Suprapubic skin (tissue), 4 donors: ENCODE data around the gene GET4. TPM values are rescaled to one million over a fixed set of nuclear protein-coding genes. Genes with fewer than 3 reads are reported as not detected.
A peak's percentile ranks its signal among the peaks of the same experiment; 100 is the strongest.
"Not testable (repeated sequence)": the region's sequence is repeated elsewhere in the genome, so short reads cannot be mapped to it uniquely, and the experiment has no call there.

ENCODE experiments used
- DNase-seq, 2 donors: peaks; one replicate each; pipeline ENCODE4 v3.0.0-alpha.2; 2019; ENCODE audit warnings: low spot score in 2 of 2
- H3K27ac ChIP-seq: fragments of 200-600 bp; sonication (generic); one replicate; pipeline ENCODE4 v1.5.1; 2019
- H3K27me3 ChIP-seq: fragments of 200-600 bp; sonication (generic); one replicate; pipeline ENCODE4 v1.5.1; 2019
- H3K36me3 ChIP-seq: fragments of 200-600 bp; sonication (generic); one replicate; pipeline ENCODE4 v1.5.1; 2019
- H3K4me1 ChIP-seq: fragments of 200-600 bp; sonication (generic); one replicate; pipeline ENCODE4 v1.5.1; 2019
- H3K4me3 ChIP-seq: fragments of 200-600 bp; sonication (generic); one replicate; pipeline ENCODE4 v1.5.1; 2019; ENCODE audit warnings: mild to moderate bottlenecking
- H3K9me3 ChIP-seq: fragments of 200-600 bp; sonication (generic); one replicate; pipeline ENCODE4 v1.5.1; 2019
- EP300 ChIP-seq: sonication (generic); formaldehyde crosslinking; IDR thresholded peaks from one replicate; pipeline ENCODE4 v1.6.1; 2017; ENCODE audit warnings: antibody characterized with exemption
- POLR2A ChIP-seq, 2 donors: fragments of 450-650 bp; IDR thresholded peaks; one replicate each; pipeline ENCODE4 v1.6.1; 2017; ENCODE audit warnings: antibody characterized with exemption in 2 of 2, mild to moderate bottlenecking in 2 of 2, moderate library complexity in 2 of 2
- POLR2AphosphoS5 ChIP-seq, 3 donors: sonication (generic); formaldehyde crosslinking; IDR thresholded peaks; one replicate each; pipeline ENCODE4 v1.6.1; 2017; ENCODE audit warnings: antibody characterized with exemption in 3 of 3
- WGBS: methylation state at CpG from one replicate; pipeline ENCODE4 v1.1.5; 2018; 5-methylcytosine and 5-hydroxymethylcytosine counted together
- total RNA-seq, 4 donors: library from RNA; depleted of rRNA; stranded (reverse); fragments of >200 nt; gene quantifications; one replicate each; pipeline ENCODE4 v1.1.0, GENCODE V29; 2016
- TF ChIP-seq, protein P1 (sequence below), 2 donors: fragments of 200-600 bp in 1 of 2; fragments of 450-650 bp in 1 of 2; sonication (generic) in 1 of 2; IDR thresholded peaks; one replicate each; pipeline ENCODE4 v1.5.1; 2016 to 2019; ENCODE audit warnings: antibody characterized with exemption in 2 of 2, mild to moderate bottlenecking in 1 of 2, moderate library complexity in 1 of 2

Gene GET4
- total RNA-seq, 4 donors from 2014 or later = 27.7 to 58.2 (median 47.8) TPM

DNA sequence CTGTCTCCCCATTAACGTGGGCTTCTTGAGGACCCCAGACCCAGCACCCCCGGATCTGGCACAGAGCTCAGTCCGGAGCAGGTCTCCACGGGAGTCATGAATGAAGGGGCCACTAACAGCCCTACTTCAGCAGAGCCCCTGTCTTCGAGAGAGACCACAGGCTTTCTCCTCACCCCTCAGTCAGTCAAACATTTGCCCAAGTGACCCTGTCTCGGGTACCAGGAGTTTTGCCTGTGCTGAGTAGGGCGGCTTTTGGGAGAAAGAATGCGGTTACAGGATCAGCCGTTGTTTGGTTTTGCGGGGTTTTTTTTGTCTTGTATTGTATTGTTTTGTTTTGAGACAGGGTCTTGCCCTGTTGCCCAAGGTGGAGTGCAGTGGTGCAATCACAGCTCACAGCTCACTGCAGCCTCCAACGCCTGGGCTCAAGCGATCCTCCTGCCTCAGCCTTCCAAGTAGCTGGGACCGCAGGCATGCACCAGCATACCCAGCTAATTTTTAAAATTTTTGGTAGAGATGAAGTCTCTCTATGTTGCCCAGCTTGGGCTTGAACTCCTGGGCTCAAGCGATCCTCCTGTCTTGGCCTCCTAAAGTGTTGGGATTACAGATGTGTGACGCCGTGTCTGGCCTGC is 61.6 kb downstream of the GET4 start:
- no peaks in the 10 kb centered on the region for H3K27me3 ChIP-seq
- no peaks in the 10 kb centered on the region for H3K36me3 ChIP-seq
- no peak overlapping the region for H3K4me3 ChIP-seq
- no peaks in the 10 kb centered on the region for H3K4me1 ChIP-seq
- no peak for TF ChIP-seq POLR2A (IDR thresholded peaks at IDR 0.05)
- TF ChIP-seq EP300 = no peak
- TF ChIP-seq POLR2AphosphoS5 (IDR thresholded peaks at IDR 0.05) = no peak
- TF ChIP-seq, protein P1, sequence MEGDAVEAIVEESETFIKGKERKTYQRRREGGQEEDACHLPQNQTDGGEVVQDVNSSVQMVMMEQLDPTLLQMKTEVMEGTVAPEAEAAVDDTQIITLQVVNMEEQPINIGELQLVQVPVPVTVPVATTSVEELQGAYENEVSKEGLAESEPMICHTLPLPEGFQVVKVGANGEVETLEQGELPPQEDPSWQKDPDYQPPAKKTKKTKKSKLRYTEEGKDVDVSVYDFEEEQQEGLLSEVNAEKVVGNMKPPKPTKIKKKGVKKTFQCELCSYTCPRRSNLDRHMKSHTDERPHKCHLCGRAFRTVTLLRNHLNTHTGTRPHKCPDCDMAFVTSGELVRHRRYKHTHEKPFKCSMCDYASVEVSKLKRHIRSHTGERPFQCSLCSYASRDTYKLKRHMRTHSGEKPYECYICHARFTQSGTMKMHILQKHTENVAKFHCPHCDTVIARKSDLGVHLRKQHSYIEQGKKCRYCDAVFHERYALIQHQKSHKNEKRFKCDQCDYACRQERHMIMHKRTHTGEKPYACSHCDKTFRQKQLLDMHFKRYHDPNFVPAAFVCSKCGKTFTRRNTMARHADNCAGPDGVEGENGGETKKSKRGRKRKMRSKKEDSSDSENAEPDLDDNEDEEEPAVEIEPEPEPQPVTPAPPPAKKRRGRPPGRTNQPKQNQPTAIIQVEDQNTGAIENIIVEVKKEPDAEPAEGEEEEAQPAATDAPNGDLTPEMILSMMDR (IDR thresholded peaks at IDR 0.05) = no peak
- peak in 1 of 2 donors; percentile 25 for DNase-seq
- no peaks in the 10 kb centered on the region for H3K9me3 ChIP-seq
- H3K27ac ChIP-seq = no peak overlapping the region
- 90% methylated on average over 14 of the region's 16 CpGs for WGBS

GRCh38 chr7:938546-939185 is 62.3 kb downstream of the GET4 start:
- no peak for TF ChIP-seq POLR2A (IDR thresholded peaks at IDR 0.05)
- TF ChIP-seq POLR2AphosphoS5 (IDR thresholded peaks at IDR 0.05) = no peak
- TF ChIP-seq, protein P1 (IDR thresholded peaks at IDR 0.05) = no peak
- TF ChIP-seq EP300 = no peak

DNA sequence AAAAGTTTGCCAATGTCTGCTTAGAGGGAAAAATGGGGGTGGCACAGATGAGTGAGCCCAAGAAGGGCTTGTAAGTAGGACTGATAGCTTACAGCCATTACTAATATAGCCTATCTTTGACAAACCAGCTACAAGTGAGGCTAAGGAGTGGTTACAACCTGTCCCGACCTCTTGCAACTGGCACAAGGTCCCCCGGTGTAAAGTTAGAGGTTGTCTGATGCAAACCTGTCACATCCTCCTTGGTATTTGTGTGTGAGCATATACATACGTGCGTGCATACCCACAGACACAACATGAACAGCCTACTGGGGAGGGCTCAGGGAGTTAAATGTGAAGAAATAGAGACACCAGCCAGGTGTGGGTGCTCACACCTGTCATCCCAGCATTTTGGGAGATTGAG is 63.5 kb downstream of the GET4 start:
- WGBS = 86% methylated on average over 3 of the region's 4 CpGs
- peaks cover 1% of the 10 kb centered on the region for H3K4me1 ChIP-seq
- no peak overlapping the region for H3K4me3 ChIP-seq
- no peaks in the 10 kb centered on the region for H3K9me3 ChIP-seq
- H3K27ac ChIP-seq = no peak overlapping the region
- H3K36me3 ChIP-seq = no peaks in the 10 kb centered on the region
- TF ChIP-seq EP300 (no peak), POLR2A (IDR thresholded peaks at IDR 0.05) (no peak), POLR2AphosphoS5 (IDR thresholded peaks at IDR 0.05) (no peak)
- TF ChIP-seq, protein P1 (IDR thresholded peaks at IDR 0.05) = no peak
- peak in 1 of 2 donors; percentile 16 for DNase-seq
- no peaks in the 10 kb centered on the region for H3K27me3 ChIP-seq

More at GRCh38 chr7:938546-939185, 62.3 kb downstream of the GET4 start:
- no peaks in the 10 kb centered on the region for H3K9me3 ChIP-seq
- no peaks in the 10 kb centered on the region for H3K27me3 ChIP-seq
- no peaks in the 10 kb centered on the region for H3K36me3 ChIP-seq
- no peaks in the 10 kb centered on the region for H3K4me1 ChIP-seq
- DNase-seq = peak in 1 of 2 donors; percentile 60
- no peak overlapping the region for H3K4me3 ChIP-seq
- no peak overlapping the region for H3K27ac ChIP-seq
- 96% methylated on average over 27 of the region's 27 CpGs for WGBS

DNA sequence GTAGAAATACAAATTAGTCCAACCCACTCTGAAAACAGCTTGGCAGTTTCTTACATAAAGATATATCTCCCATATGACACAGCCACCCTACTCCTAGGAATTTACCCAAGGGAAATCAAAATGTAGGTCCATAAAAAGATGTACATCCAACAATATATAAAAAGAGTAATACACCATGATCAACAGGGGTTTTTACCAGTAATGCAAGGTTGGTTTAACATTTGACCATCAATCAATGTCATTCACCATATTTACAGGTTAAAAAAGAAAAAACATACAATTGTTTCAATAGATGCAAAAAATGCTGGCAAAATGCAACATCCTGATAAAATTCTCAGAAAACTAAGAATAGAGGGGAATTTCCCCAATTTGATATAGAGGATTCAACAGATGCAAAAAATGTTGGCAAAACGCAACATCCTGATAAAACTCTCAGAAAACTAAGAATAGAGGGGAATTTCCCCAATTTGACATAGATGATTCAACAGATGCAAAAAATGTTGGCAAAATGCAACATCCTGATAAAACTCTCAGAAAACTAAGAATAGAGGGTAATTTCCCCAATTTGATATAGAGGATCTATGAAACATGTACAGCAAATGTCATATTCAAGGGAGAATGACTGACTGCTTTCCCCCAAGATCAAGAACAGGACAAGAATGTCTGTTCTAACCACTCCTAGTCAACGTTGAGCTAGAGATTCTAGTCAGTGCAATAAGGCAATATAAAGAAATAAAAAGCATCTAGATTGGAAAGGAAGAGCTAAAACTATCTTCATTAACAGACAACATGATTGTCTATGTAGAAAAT is 64.5 kb downstream of the GET4 start:
- no peak for DNase-seq
- H3K9me3 ChIP-seq = no peaks in the 10 kb centered on the region
- H3K27ac ChIP-seq = no peak overlapping the region
- 21% methylated on average over 2 of the region's 2 CpGs for WGBS
- no peak overlapping the region for H3K4me3 ChIP-seq
- no peak for TF ChIP-seq EP300
- H3K4me1 ChIP-seq = peaks cover 11% of the 10 kb centered on the region
- H3K27me3 ChIP-seq = no peaks in the 10 kb centered on the region
- H3K36me3 ChIP-seq = no peaks in the 10 kb centered on the region

DNA sequence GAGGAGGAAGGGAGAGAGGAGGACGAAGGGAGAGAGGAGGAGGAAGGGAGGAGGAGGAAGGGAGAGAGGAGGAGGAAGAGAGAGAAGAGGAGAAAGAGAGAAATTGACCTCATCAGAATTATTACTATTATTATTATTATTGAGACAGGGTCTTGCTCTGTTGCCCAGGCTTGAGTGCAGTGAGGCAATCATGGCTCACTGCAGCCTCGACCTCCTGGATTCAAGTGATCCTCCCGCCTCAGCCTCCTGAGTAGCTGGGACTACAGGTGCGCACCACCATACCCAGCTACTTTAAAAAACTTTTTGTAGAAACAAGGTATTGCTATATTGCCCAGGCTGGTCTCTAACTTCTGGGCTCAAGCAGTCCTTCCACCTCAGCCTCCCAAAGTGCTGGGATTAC is 67.4 kb downstream of the GET4 start:
- H3K27me3 ChIP-seq, H3K4me3 ChIP-seq, H3K36me3 ChIP-seq, H3K27ac ChIP-seq, H3K9me3 ChIP-seq: not testable (repeated sequence)
- WGBS = 83% methylated on average over 4 of the region's 4 CpGs
- peak in 1 of 2 donors; percentile 21 for DNase-seq
- peaks cover 17% of the 10 kb centered on the region for H3K4me1 ChIP-seq

GRCh38 chr7:944744-945143 is 68.4 kb downstream of the GET4 start:
- H3K4me1 ChIP-seq = peaks cover 17% of the 10 kb centered on the region
- WGBS = 84% methylated on average over 5 of the region's 5 CpGs
- no peak for TF ChIP-seq POLR2A (IDR thresholded peaks at IDR 0.05)

More at GRCh38 chr7:944744-945143, 68.4 kb downstream of the GET4 start:
- Histone ChIP-seq H3K9me3 (no peaks in the 10 kb centered on the region), H3K27me3 (peaks cover 4% of the 10 kb centered on the region), H3K4me3 (no peak overlapping the region), H3K27ac (no peak overlapping the region), H3K36me3 (no peaks in the 10 kb centered on the region)
- DNase-seq = no peak
